Naive thymus-derived CD4-positive, alpha-beta T cell (primary cell): Measurements from ENCODE around the gene RAB38. TPM values are rescaled to one million over a fixed set of nuclear protein-coding genes. Genes with fewer than 3 reads are reported as not detected.

Experiments
- ATAC-seq: fragments of 150-1000 bp; cut with Tn5 transposase; 2 replicates; pipeline ENCODE4 v1.10.0; 2021; ENCODE audit warnings: mild to moderate bottlenecking, moderate library complexity
- CTCF ChIA-PET: fragments of 350-600 bp; sonication (Branson Sonifier 250); formaldehyde crosslinking; loops from one replicate; lab custom pipeline; 2021; ENCODE audit warnings: antibody characterized with exemption; lab: Charles Lee
- POLR2A ChIA-PET: fragments of 350-600 bp; sonication (Branson Sonifier 250); formaldehyde crosslinking; loops from one replicate; lab custom pipeline; 2021; ENCODE audit warnings: antibody characterized with exemption, inconsistent platforms; lab: Charles Lee
- DNase-seq, 9 donors: peaks; one replicate each; pipeline versions ENCODE4 v3.0.0 to v3.0.0-alpha.2; 2020 to 2022; ENCODE audit warnings: mixed read lengths in 1 of 9
- H3K27ac ChIP-seq: one replicate; pipeline ENCODE4 v1.7.0; 2013; ENCODE audit warnings: mild to moderate bottlenecking, low read depth, low read length, moderate library complexity
- H3K27me3 ChIP-seq, 2 donors: one replicate each; pipeline ENCODE4 v1.7.0; 2013; ENCODE audit warnings: low read length in 2 of 2, mild to moderate bottlenecking in 2 of 2, moderate library complexity in 2 of 2; ENCODE audit not compliant: control insufficient read depth in 2 of 2, insufficient read depth in 2 of 2
- H3K36me3 ChIP-seq, 3 experiments: 1 replicate in 2 of 3; 2 replicates in 1 of 3; pipeline ENCODE4 v1.7.0; 2013; ENCODE audit warnings: low read length in 3 of 3, mild to moderate bottlenecking in 3 of 3, moderate library complexity in 1 of 3; ENCODE audit not compliant: insufficient read depth in 3 of 3, control insufficient read depth in 2 of 3
- H3K4me1 ChIP-seq, 2 donors: one replicate each; pipeline ENCODE4 v1.7.0; 2013; ENCODE audit warnings: low read length in 2 of 2, mild to moderate bottlenecking in 2 of 2, moderate library complexity in 1 of 2; ENCODE audit not compliant: control insufficient read depth in 2 of 2, insufficient read depth in 2 of 2
- H3K4me3 ChIP-seq: 2 replicates; pipeline ENCODE4 v1.7.0; 2013; ENCODE audit warnings: mild to moderate bottlenecking, low read length
- H3K9me3 ChIP-seq, 3 experiments: 1 replicate in 2 of 3; 2 replicates in 1 of 3; pipeline ENCODE4 v1.7.0; 2013; ENCODE audit warnings: low read length in 3 of 3; ENCODE audit not compliant: control insufficient read depth in 2 of 3
- H3K27ac Mint-ChIP-seq, 9 donors: one replicate each; pipeline ENCODE4 v1.8.0; 2020 to 2022; ENCODE audit warnings: mixed read lengths in 9 of 9, mild to moderate bottlenecking in 8 of 9, moderate library complexity in 5 of 9, inconsistent platforms in 2 of 9
- H3K27me3 Mint-ChIP-seq, 5 donors: one replicate each; pipeline ENCODE4 v1.8.0; 2021 to 2022; ENCODE audit warnings: mixed read lengths in 5 of 5, mild to moderate bottlenecking in 1 of 5
- H3K36me3 Mint-ChIP-seq, 5 donors: one replicate each; pipeline ENCODE4 v1.8.0; 2020 to 2022; ENCODE audit warnings: mixed read lengths in 5 of 5, mild to moderate bottlenecking in 3 of 5, inconsistent platforms in 1 of 5
- H3K4me1 Mint-ChIP-seq, 7 donors: one replicate each; pipeline ENCODE4 v1.8.0; 2020 to 2022; ENCODE audit warnings: mixed read lengths in 7 of 7, mild to moderate bottlenecking in 3 of 7, inconsistent platforms in 1 of 7
- H3K4me3 Mint-ChIP-seq, 10 donors: one replicate each; pipeline ENCODE4 v1.8.0; 2020 to 2022; ENCODE audit warnings: mild to moderate bottlenecking in 10 of 10, mixed read lengths in 10 of 10, moderate library complexity in 6 of 10, inconsistent platforms in 2 of 10
- H3K9me3 Mint-ChIP-seq, 11 donors: one replicate each; pipeline ENCODE4 v1.8.0; 2020 to 2022; ENCODE audit warnings: mixed read lengths in 11 of 11, mild to moderate bottlenecking in 4 of 11, inconsistent platforms in 1 of 11, moderate library complexity in 1 of 11
- intact Hi-C, 2 donors: fragments of 100-400 bp; cut with micrococcal nuclease; formaldehyde crosslinking; loops; one replicate each; pipeline ENCODE4 v1.15.1; 2023
- polyA plus RNA-seq, 2 donors: library from polyadenylated mRNA; unstranded; fragments of 300-500 nt; fragmentation: Illumina TruSeq; gene quantifications; one replicate each; pipeline ENCODE4 v1.2.3, GENCODE V29; 2021
- total RNA-seq, 6 experiments: library from RNA in 5 of 6; stranded (reverse) in 5 of 6; gene quantifications; 1 replicate in 5 of 6; 2 replicates in 1 of 6; pipeline ENCODE4 v1.2.3 and lab custom pipeline; 2021 to 2026

Gene RAB38
- total and polyA plus RNA-seq, 7 experiments from 2014 or later: 0.14 to 1.9 (median 0.30) TPM; not detected in 2

GRCh38 chr11:88188251-88188931 lies 13.1 kb upstream of the RAB38 start:
- peaks cover 0 to 24% (median 13%) of the 10 kb centered on the region in 5 donors for H3K27me3 Mint-ChIP-seq
- H3K9me3 ChIP-seq: no peaks in the 10 kb centered on the region
- no peaks in the 10 kb centered on the region for H3K36me3 ChIP-seq
- H3K4me3 Mint-ChIP-seq: no peak overlapping the region
- no peak overlapping the region for H3K27ac ChIP-seq
- CTCF ChIA-PET: no interaction called here
- H3K9me3 Mint-ChIP-seq: peaks cover 0 to 8% (median 2%) of the 10 kb centered on the region in 11 donors
- ATAC-seq (no peak), DNase-seq (no peak)
- H3K27me3 ChIP-seq: no peaks in the 10 kb centered on the region
- peaks cover 0 to 4% (median 0%) of the 10 kb centered on the region in 5 donors for H3K36me3 Mint-ChIP-seq
- H3K27ac Mint-ChIP-seq: no peak overlapping the region
- POLR2A ChIA-PET: no interaction called here
- intact Hi-C loops: no loop called here
- H3K4me1 ChIP-seq: no peaks in the 10 kb centered on the region
- H3K4me1 Mint-ChIP-seq: no peaks in the 10 kb centered on the region
- H3K4me3 ChIP-seq: no peak overlapping the region

GRCh38 chr11:88183233-88183632 lies 8.0 kb upstream of the RAB38 start:
- H3K27ac ChIP-seq: no peak overlapping the region
- H3K27me3 ChIP-seq: no peaks in the 10 kb centered on the region
- no peak overlapping the region for H3K4me3 Mint-ChIP-seq
- CTCF ChIA-PET: no interaction called here
- peaks cover 0 to 2% (median 0%) of the 10 kb centered on the region in 5 donors for H3K36me3 Mint-ChIP-seq
- ATAC-seq (no peak), DNase-seq (no peak)
- POLR2A ChIA-PET: no interaction called here
- peaks cover 0 to 4% of the 10 kb centered on the region in 2 donors for H3K4me1 ChIP-seq
- H3K27ac Mint-ChIP-seq: no peak overlapping the region
- H3K27me3 Mint-ChIP-seq: peaks cover 0 to 31% (median 9%) of the 10 kb centered on the region in 5 donors
- no peaks in the 10 kb centered on the region for H3K9me3 ChIP-seq
- H3K9me3 Mint-ChIP-seq: peaks cover 0 to 7% (median 2%) of the 10 kb centered on the region in 11 donors
- H3K4me3 ChIP-seq: no peak overlapping the region
- H3K4me1 Mint-ChIP-seq: peaks cover 0 to 27% (median 0%) of the 10 kb centered on the region in 7 donors
- intact Hi-C loops: no loop called here
- H3K36me3 ChIP-seq: no peaks in the 10 kb centered on the region

GRCh38 chr11:88181776-88182175 lies 6.5 kb upstream of the RAB38 start:
- intact Hi-C loops: no loop called here
- Mint-ChIP-seq H3K9me3 (peaks cover 0 to 7% (median 0%) of the 10 kb centered on the region in 11 donors), H3K27me3 (peaks cover 0 to 27% (median 9%) of the 10 kb centered on the region in 5 donors), H3K4me3 (no peak overlapping the region), H3K4me1 (peaks cover 0 to 36% (median 0%) of the 10 kb centered on the region in 7 donors), H3K27ac (no peak overlapping the region), H3K36me3 (peaks cover 0 to 2% (median 0%) of the 10 kb centered on the region in 5 donors)
- CTCF ChIA-PET: no interaction called here
- no peaks in the 10 kb centered on the region for H3K9me3 ChIP-seq
- ATAC-seq (no peak), DNase-seq (no peak)
- H3K4me3 ChIP-seq: no peak overlapping the region
- peaks cover 0 to 4% of the 10 kb centered on the region in 2 donors for H3K4me1 ChIP-seq
- no peak overlapping the region for H3K27ac ChIP-seq
- H3K36me3 ChIP-seq: no peaks in the 10 kb centered on the region
- POLR2A ChIA-PET: no interaction called here
- H3K27me3 ChIP-seq: no peaks in the 10 kb centered on the region

GRCh38 chr11:88179971-88180629 lies 4.9 kb upstream of the RAB38 start:
- DNase-seq (no peak), ATAC-seq (no peak)
- Mint-ChIP-seq H3K9me3 (no peaks in the 10 kb centered on the region), H3K27ac (no peak overlapping the region), H3K4me1 (peaks cover 0 to 43% (median 0%) of the 10 kb centered on the region in 7 donors), H3K36me3 (peaks cover 0 to 3% (median 0%) of the 10 kb centered on the region in 5 donors), H3K27me3 (peaks cover 3 to 29% (median 4%) of the 10 kb centered on the region in 5 donors), H3K4me3 (no peak overlapping the region)
- Histone ChIP-seq H3K4me3 (no peak overlapping the region), H3K9me3 (no peaks in the 10 kb centered on the region), H3K27me3 (no peaks in the 10 kb centered on the region), H3K4me1 (peaks cover 0 to 4% of the 10 kb centered on the region in 2 donors), H3K36me3 (no peaks in the 10 kb centered on the region), H3K27ac (no peak overlapping the region)
- ChIA-PET CTCF (interaction anchor here (1.2 kb wide), 1 partner anchor 363 kb away, joined by 3 read pairs; no protein-coding TSS in a partner anchor), POLR2A (no interaction called here)
- intact Hi-C loops: loop anchor here in 1 of 2 donors (2.0 to 5.0 kb wide), 3 partner anchors 159 to 362 kb away; no protein-coding TSS in a partner anchor

GRCh38 chr11:88179141-88179540 lies 3.9 kb upstream of the RAB38 start:
- H3K27ac ChIP-seq: no peak overlapping the region

GRCh38 chr11:88178191-88178590 lies 2.9 kb upstream of the RAB38 start:
- Histone ChIP-seq H3K9me3 (no peaks in the 10 kb centered on the region), H3K4me3 (no peak overlapping the region), H3K4me1 (peaks cover 0 to 4% of the 10 kb centered on the region in 2 donors), H3K27me3 (no peaks in the 10 kb centered on the region), H3K36me3 (no peaks in the 10 kb centered on the region), H3K27ac (no peak overlapping the region)
- no peaks in the 10 kb centered on the region for H3K9me3 Mint-ChIP-seq
- intact Hi-C loops: loop anchor here in 1 of 2 donors (2.0 to 5.0 kb wide), 3 partner anchors 161 to 364 kb away; no protein-coding TSS in a partner anchor
- H3K4me3 Mint-ChIP-seq: no peak overlapping the region
- DNase-seq (no peak), ATAC-seq (no peak)
- ChIA-PET CTCF (no interaction called here), POLR2A (no interaction called here)
- H3K27ac Mint-ChIP-seq: no peak overlapping the region
- peaks cover 0 to 57% (median 8%) of the 10 kb centered on the region in 7 donors for H3K4me1 Mint-ChIP-seq
- peaks cover 0 to 3% (median 0%) of the 10 kb centered on the region in 5 donors for H3K36me3 Mint-ChIP-seq
- peaks cover 0 to 24% (median 7%) of the 10 kb centered on the region in 5 donors for H3K27me3 Mint-ChIP-seq

More at GRCh38 chr11:88179141-88179540, 3.9 kb upstream of the RAB38 start:
- ChIA-PET POLR2A (no interaction called here), CTCF (interaction anchor here (1.2 kb wide), 1 partner anchor 364 kb away, joined by 3 read pairs; no protein-coding TSS in a partner anchor)
- peak overlapping the region in 1 of 10 donors; percentile 68 for H3K4me3 Mint-ChIP-seq
- peaks cover 0 to 3% (median 0%) of the 10 kb centered on the region in 5 donors for H3K36me3 Mint-ChIP-seq
- H3K27ac Mint-ChIP-seq: peak overlapping the region in 1 of 9 donors; percentile 79
- intact Hi-C loops: loop anchor here in 1 of 2 donors (2.0 to 5.0 kb wide), 3 partner anchors 160 to 363 kb away; no protein-coding TSS in a partner anchor
- ATAC-seq (peak; percentile 28), DNase-seq (peak in 1 of 9 donors; percentile 41)
- Histone ChIP-seq H3K36me3 (no peaks in the 10 kb centered on the region), H3K4me1 (peaks cover 0 to 4% of the 10 kb centered on the region in 2 donors), H3K27me3 (no peaks in the 10 kb centered on the region), H3K4me3 (no peak overlapping the region), H3K9me3 (no peaks in the 10 kb centered on the region)
- peaks cover 4 to 29% (median 8%) of the 10 kb centered on the region in 5 donors for H3K27me3 Mint-ChIP-seq
- H3K9me3 Mint-ChIP-seq: no peaks in the 10 kb centered on the region
- H3K4me1 Mint-ChIP-seq: peaks cover 0 to 53% (median 7%) of the 10 kb centered on the region in 7 donors
